HG03432 (cell line): ENCODE results near the gene TIRAP.

ENCODE experiments used
- ATAC-seq: cut with Tn5 transposase; IDR thresholded peaks from one replicate; pipeline ENCODE4 v1.9.1; 2021; ENCODE audit warnings: mild to moderate bottlenecking, moderate library complexity; ENCODE audit not compliant: unreplicated experiment

TIRAP gene

DNA sequence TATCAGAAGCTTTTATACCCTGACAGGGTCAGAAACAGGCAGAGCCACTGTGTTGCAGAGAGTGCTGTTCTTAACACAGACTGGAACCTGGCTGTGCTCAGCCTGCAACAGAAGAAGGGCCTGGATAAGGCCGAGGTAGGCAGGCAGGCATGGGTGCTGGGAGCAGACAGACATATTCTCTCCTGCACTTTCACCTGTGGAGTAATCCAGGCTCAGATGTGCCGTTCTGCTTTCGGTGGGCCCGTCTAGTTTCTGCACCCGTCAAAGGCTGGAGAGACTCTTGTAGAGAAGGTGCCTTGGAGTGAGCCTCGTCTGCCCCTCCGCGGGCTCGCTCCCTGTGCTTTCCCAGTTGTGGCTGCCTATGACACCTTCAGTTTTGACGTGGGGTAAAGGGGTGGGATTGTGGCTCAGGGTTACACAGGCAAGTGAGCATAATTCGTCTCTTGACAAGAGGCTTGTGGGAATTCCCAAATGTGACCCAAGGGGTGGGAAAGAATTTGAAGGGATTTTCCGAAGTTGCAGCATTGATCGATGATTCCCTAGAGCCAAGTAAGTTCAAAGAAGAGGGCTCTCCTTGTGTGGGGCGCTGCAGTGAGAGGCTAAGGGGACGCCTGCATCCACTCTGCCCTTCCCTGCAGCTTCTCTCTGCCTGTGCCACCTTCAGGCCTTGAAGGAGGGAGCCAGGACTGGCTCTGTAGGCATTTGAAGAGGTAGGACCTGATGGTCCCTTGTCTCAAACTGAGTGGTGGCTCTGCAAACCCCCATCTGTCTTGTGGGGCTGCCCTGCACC lies 56.4 kb downstream of the TIRAP start:
- no peak for ATAC-seq

- ATAC-seq = no peak
These were observed 57.1 kb downstream of the TIRAP start for GRCh38 chr11:126339863-126340434.

- ATAC-seq = no peak
These were observed 58.2 kb downstream of the TIRAP start for GRCh38 chr11:126340960-126341606.

DNA sequence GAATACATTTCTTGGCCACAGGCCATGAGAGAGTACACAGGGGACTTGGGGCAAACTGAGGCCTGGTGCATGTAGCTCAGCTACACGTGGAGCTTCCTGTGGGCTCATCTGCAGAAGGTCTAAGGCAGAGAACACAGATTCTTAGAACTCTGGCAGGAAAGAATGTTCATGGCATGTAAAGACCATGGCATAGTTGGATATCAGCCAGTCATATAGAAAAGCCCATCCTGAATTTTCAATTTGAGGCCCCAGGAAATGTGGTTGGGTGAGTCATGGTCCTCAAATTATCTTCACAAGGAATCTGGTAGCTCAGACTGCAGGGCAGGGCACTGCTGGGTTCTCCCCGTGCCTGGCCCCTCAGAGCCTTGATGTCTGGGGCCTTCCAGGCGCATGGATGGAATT lies 58.9 kb downstream of the TIRAP start:
- ATAC-seq = no peak

DNA sequence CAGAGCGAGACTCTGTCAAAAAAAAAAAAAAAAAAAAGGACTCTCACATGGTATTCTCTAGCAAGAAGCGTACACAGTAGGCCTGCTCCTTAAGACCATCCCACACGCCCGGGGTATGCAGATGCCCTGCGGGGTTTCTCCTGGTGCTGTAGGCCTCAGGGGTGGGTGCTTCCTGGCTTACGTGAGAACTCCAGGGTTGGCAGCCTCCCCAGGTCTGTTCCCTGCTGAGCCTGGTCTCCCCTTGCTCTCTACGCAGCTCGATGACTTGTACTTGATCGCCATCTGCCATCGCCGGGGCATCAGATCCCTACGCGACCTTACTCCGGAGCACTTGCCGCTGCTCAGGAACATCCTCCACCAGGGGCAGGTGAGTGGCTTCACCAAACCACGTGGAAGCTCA lies 60.2 kb downstream of the TIRAP start:
- no peak for ATAC-seq
